ENCODE data around the gene CYS1. TPM values are rescaled to one million over a fixed set of nuclear protein-coding genes. Genes with fewer than 3 reads are reported as not detected.

CYS1 gene
- polyA plus RNA-seq, 2 of the 4 experiments (the other 2 are of a cell fraction): 0.68 to 1.1 TPM

DNA sequence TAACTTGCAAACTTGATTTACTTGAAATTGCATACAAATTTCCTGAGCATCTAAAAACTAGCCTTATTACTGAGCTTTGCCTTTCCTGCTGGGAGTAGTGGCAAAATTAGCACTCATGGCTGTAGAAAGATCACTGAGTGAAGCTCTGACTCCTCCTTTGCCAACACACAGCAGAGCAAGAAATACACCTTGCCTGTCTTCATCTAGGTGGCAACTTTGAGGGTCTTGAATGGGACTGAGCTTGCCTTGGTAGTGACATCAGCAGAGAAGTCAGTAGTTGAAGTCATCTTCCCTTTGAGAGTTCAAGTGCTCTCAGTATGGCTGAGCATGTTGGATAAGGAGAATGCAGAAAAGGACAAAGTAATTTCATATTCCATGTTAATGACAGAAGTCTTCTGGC lies 48.2 kb upstream of the CYS1 start:
- CTCF ChIA-PET: interaction anchor here (0.9 to 13.9 kb wide), 8 partner anchors 13 to 316 kb away, joined by 3 to 374 read pairs (median 6); no protein-coding TSS in a partner anchor
- Histone ChIP-seq H3K4me1 (peaks cover 16% of the 10 kb centered on the region), H3K9me3 (no peaks in the 10 kb centered on the region), H3K4me2 (no peak overlapping the region), H3K27ac (no peak overlapping the region), H3K4me3 (no peak overlapping the region)
- TF ChIP-seq HOXA7 (CRISPR knock-in tag; IDR thresholded peaks at IDR 0.05) (0 out of 2 replicates have a peak, but pooled peaks have one; percentile 16), REST (IDR thresholded peaks at IDR 0.05) (no peak), RARB (CRISPR knock-in tag; IDR thresholded peaks at IDR 0.05) (0 out of 2 replicates have a peak, but pooled peaks have one; percentile 17), NR3C1 (IDR thresholded peaks at IDR 0.05) (no peak)
- POLR2A ChIA-PET: no interaction called here
- no peak for ATAC-seq
- no peak for FAIRE-seq
- no peak for DNase-seq (ENCODE audit: low read depth in 1 of 2, low spot score in 1 of 2)

DNA sequence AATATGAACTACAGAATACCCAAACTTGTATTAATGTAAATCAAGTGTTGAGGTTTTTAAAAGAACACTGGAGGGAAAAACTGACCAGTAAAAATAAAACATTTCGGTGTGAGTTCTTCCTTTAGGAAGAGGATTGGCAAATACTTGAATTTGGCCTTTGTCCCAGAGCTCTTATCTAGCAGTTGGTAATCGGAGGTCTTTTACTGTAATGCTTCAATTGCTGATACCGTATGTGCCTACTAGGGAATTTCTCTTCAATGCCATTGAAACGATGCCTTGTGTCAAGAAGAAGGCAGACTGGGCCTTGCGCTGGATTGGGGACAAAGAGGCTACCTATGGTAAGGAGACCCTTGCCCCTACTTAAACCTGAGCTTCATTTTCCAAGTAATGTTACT lies 46.4 kb upstream of the CYS1 start:
- no peak for FAIRE-seq
- H3K4me1 ChIP-seq: peaks cover 19% of the 10 kb centered on the region
- no peak overlapping the region for H3K27ac ChIP-seq
- 92% methylated on average over 5 of the region's 5 CpGs for WGBS (ENCODE audit: missing lambda C conversion rate)
- POLR2A ChIA-PET: no interaction called here
- H3K9me3 ChIP-seq: no peaks in the 10 kb centered on the region
- no peak for DNase-seq (ENCODE audit: low read depth in 1 of 2, low spot score in 1 of 2)
- no peak overlapping the region for H3K4me2 ChIP-seq
- CTCF ChIA-PET: interaction anchor here (3.7 to 13.9 kb wide), 5 partner anchors 15 to 309 kb away, joined by 16 to 374 read pairs (median 191); partner anchors contain the start of gene HPCAL1
- TF ChIP-seq FOXS1 (CRISPR knock-in tag; IDR thresholded peaks at IDR 0.05): no peak
- no peak for TF ChIP-seq ESRRA (IDR thresholded peaks at IDR 0.05; ENCODE audit: borderline replicate concordance, low read length)
- no peak for TF ChIP-seq EHF (CRISPR knock-in tag; IDR thresholded peaks at IDR 0.05)
- no peak for TF ChIP-seq CTCF (IDR thresholded peaks at IDR 0.05)
- TF ChIP-seq GATA3 (IDR thresholded peaks at IDR 0.05; ENCODE audit: borderline replicate concordance): no peak
- TF ChIP-seq ATOH8 (CRISPR knock-in tag; IDR thresholded peaks at IDR 0.05; ENCODE audit: low read depth): no peak
- TF ChIP-seq PHF8 (IDR thresholded peaks at IDR 0.05; ENCODE audit: borderline replicate concordance, low read depth): no peak
- H3K4me3 ChIP-seq: no peak overlapping the region
- ATAC-seq: no peak

DNA sequence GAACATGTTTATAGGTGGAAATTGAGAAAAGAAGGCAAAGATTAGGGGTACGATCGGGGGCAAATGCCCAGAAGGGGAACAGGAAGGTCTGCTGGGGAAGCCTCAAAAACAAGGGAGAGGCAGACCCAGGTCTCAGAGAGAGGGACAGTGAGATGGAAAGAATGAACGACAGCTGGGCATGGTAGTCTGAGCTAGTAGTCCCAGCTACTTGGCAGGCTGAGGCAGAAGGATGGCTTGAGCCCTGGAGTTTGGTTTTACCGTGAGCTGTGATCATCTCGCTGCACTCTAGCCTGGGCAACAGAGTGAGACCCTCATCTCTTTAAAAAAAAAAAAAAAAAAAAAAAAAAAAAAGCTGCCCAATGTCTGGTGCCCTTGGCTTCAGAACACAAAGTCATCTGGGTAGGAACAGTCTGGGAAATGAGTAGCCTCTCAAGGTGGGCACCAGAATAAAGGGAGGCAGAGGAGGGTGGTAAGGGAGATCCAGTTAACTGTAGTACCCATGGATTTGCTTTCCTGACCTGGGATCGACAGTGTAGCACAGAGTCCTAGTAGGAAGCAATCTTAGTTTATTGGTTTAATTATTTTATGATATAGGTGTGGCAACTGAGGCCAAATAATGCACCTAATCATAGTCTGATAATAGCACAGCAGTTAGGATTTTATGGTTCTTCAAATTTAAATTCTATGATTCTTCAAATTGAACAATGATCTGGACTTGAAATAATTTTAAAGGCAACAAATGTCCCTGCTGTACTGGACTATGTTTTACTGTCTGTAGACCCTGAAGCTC lies 45.8 kb upstream of the CYS1 start:
- ATAC-seq (no peak), FAIRE-seq (no peak), DNase-seq (ENCODE audit: low read depth in 1 of 2, low spot score in 1 of 2) (no peak)
- Histone ChIP-seq H3K9me3 (no peaks in the 10 kb centered on the region), H3K4me3 (no peak overlapping the region), H3K4me2 (no peak overlapping the region), H3K27ac (no peak overlapping the region), H3K4me1 (peaks cover 23% of the 10 kb centered on the region)
- CTCF ChIA-PET: interaction anchor here (0.6 to 13.9 kb wide), 20 partner anchors 8 to 323 kb away, joined by 3 to 374 read pairs (median 10); partner anchors contain the start of genes HPCAL1 and ODC1
- WGBS (ENCODE audit: missing lambda C conversion rate): 91% methylated on average over 6 of the region's 6 CpGs
- POLR2A ChIA-PET: no interaction called here
- TF ChIP-seq HOXA7 (CRISPR knock-in tag; IDR thresholded peaks at IDR 0.05) (no peak), CHD4 (IDR thresholded peaks at IDR 0.05; ENCODE audit: borderline replicate concordance) (no peak), RAD21 (conservative IDR thresholded peaks at IDR 0.05 in 1 of 2, IDR thresholded peaks at IDR 0.05 in 1 of 2) (no peak), MAZ (IDR thresholded peaks at IDR 0.05; ENCODE audit: borderline replicate concordance, low read depth, low read length) (no peak), HEYL (CRISPR knock-in tag; IDR thresholded peaks at IDR 0.05) (no peak), HOXB5 (CRISPR knock-in tag; IDR thresholded peaks at IDR 0.05) (no peak), REST (IDR thresholded peaks at IDR 0.05) (no peak), FOSB (CRISPR knock-in tag; IDR thresholded peaks at IDR 0.05) (no peak), EP300 (IDR thresholded peaks at IDR 0.05) (no peak), ZC3H11A (IDR thresholded peaks at IDR 0.05) (no peak), FOXS1 (CRISPR knock-in tag; IDR thresholded peaks at IDR 0.05) (no peak), NFE2L2 (conservative IDR thresholded peaks at IDR 0.05; ENCODE audit: low read length) (no peak), CBX2 (IDR thresholded peaks at IDR 0.05; ENCODE audit: borderline replicate concordance, low read depth) (no peak)
- TF ChIP-seq, protein P1, sequence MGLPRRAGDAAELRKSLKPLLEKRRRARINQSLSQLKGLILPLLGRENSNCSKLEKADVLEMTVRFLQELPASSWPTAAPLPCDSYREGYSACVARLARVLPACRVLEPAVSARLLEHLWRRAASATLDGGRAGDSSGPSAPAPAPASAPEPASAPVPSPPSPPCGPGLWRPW (IDR thresholded peaks at IDR 0.05): no peak
